Esophagus mucosa (tissue), 1 donor: ENCODE measurements around the gene TMEM131L. TPM values are rescaled to one million over a fixed set of nuclear protein-coding genes. Genes with fewer than 3 reads are reported as not detected.

Experiments used
- ATAC-seq: fragments of 200-7000 bp; cut with Tn5 transposase; one replicate; pipeline ENCODE4 v1.9.1; 2020
- total RNA-seq: library from RNA; stranded (reverse); gene quantifications from one replicate; pipeline ENCODE4 v1.2.4, GENCODE V29; 2023
- donor health status: DM: yes; HTN: yes; CAD: no.

TMEM131L gene
- total RNA-seq, 1 donor from 2014 or later = 14.7 TPM

DNA sequence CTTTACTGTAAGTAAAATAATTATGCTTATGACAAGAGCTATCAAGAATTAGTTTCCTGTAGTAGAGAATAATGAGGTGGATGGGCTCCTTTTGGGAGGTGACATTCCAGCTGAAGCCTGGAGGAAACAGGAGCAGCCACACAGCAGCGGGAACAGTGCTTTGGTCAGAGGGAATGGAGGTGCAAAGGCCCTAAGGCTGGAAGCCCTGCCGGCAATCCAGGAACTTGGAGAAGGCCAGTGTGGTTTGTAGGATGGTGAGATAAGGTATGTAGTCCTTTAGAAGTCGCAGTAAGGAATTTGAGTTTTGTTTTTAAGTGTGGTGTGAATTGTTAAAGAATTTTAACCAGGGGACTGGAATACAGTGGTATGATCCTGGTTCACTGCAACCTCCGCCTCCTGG, 8.1 kb downstream of the TMEM131L start:
- ATAC-seq = no peak

DNA sequence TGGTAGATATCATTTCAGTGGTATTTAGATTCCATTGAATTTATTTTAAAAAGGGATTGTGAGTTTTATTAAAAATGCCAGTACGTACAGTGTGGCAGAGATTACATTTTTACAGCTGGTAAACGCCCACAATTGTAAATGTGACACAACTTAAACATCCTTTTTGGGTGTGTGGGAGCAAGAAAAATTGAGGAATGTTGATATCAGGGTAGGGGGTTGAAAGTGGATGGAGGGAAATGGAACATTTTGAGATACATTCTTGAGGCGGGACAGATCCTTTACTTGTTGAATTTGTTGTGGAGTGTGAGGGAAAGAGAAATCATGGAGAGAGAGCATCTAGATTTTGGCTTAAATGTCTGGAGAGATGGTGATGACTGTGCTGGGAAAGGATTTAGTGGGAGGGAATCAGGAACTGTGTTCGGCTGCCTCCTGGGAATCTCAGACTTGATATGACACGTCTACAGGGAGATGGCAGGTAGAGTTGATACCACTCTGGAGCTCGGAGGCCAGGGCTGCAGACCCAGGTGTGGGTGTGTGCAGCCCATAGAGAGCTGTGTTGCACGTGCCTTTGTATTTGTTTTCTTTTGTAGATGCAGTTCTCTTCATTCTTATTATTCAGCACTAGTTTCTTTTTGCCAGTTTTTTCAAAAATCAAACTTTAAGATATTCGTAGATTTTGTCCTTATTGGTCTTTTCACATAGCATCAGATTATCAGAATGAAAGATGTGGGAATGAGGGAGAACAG, 10.8 kb downstream of the TMEM131L start:
- ATAC-seq = peak; percentile 21

DNA sequence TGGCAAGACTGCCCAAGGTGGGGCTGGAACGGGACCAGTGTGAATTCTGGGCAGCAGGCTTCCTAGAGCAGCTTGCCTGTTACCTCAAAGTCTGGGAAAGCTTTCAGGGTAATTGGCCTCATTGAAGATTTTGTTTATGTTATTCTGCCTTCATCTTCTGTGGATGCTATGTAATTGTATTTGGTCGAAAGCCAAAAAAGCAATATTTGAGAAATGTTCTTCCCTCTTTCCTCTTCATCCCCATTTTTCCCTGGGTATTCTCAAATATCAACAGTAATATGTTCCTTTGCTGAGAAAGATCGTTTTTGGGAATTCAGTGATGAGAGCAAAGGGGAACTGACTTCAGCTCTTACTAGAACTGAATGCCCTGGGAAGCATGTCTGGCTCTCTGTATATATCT, 12.9 kb downstream of the TMEM131L start:
- ATAC-seq = no peak

DNA sequence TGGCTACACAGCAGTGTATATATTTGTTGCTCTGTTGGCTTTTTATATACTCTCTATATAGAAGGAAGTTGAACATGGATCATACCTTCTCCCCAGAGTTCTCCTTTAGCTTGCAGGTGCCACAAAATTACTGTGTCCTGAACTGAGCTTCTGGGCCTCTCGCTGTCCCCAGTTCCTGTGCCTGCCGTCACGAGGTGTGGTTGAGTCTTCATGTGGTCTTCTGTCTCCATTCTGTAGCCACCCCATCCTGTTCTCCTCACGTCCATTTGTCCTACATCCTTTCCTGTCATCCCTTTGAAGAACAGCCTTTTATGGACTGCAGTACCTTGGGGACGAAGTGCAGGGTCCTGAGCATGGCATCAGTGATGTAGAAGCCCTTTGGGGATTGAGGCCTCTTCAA, 14.5 kb downstream of the TMEM131L start:
- no peak for ATAC-seq

DNA sequence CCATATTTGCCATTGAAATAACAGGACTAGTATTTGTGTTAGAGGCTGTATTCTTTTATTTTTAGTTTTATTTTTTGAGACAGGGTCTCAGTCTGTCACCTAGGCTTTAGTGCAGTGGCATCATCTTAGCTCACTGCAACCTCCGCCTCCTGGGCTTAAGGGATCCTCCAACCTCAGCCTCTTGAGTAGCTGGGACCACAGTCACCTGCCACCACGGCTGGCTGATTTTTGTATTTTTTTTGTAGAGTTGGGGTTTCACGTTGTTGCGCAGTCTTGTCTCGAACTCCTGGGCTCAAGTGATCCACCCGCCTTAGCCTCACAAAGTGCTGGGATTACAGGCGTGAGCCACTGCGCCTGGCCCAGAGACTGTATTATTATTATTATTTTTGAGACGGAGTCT, 15.3 kb downstream of the TMEM131L start:
- ATAC-seq = no peak

DNA sequence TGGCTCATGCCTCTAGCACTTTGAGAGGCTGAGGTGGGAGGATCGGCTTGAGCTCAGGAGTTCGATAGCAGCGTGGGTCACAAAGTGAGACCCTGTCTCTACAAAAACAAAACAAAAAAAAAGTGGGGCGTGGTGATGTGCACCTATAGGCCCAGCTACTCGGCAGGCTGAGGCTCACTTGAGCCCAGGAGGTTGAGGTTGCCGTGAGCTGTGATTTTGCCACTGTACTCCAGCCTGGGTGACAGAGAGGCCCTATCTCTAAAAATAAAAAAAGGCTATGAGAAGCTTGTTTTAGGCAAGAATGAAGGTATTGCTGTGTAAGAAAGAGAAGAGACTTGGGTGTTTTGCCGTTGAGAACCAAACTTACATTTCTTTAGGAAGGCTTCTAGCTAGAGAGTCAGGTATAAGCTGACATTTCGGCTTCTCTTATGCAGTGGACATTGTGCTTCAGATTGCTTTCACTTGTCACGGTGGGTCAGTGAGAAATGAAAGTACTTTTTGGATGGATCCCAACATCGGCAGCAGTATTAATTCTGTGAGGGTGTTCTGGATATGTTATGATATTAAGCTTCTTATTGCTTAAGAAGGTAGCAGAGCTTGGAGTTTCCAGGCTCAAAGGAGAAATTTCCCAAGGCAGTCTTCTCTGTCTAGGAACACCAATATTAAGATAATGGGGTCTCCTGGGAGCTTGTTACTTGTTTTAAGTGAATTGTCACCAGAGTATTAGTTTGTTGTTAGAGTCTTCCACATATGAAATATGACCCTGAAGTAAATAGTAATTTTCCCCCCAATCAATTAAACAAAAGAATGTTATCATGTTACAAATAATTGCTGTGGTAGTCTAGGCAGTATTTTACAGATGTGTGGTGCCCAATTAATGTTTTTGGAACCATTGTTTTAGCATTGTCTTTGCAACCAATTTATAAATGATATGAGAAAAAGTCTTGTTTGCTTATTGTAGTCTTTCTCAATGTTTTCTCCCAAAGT, 17.6 kb downstream of the TMEM131L start:
- no peak for ATAC-seq

DNA sequence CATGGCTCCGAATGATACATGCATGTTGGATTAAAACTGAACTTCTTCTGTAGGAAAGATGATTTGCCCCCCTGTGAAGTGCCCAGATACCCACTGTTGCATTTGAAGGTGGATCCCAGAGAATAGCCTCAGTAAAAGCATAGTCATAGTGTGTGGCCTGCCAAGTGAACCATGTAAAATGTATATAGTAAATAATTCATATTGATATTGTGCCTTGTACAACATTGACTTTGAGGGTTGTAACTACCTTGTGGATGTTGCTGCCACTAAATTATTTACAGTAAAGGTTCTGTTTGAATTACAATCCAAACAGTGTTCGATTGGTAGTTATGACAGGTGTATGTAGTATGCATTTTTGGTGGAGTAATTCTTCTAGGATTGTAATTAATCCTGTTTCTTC, 19.2 kb downstream of the TMEM131L start:
- no peak for ATAC-seq

DNA sequence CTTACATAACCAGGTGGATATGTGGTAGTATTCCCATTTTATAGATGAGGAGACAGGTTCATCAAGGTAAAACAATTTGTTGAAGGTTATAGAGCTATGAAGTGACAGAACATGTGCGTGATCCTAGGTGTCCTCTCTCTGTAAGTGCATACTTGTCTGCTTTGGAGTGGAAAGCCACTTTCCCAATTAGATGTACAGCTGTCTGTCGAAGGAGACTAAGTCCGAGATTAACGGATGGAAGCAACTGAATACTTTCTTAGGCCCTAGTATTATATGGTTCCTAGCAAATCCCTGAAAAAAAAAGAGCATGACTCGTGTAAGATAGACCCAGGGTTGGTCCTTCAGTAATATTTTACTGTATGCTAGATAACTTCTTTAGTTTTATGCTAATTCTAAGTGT, 19.7 kb downstream of the TMEM131L start:
- ATAC-seq = no peak

DNA sequence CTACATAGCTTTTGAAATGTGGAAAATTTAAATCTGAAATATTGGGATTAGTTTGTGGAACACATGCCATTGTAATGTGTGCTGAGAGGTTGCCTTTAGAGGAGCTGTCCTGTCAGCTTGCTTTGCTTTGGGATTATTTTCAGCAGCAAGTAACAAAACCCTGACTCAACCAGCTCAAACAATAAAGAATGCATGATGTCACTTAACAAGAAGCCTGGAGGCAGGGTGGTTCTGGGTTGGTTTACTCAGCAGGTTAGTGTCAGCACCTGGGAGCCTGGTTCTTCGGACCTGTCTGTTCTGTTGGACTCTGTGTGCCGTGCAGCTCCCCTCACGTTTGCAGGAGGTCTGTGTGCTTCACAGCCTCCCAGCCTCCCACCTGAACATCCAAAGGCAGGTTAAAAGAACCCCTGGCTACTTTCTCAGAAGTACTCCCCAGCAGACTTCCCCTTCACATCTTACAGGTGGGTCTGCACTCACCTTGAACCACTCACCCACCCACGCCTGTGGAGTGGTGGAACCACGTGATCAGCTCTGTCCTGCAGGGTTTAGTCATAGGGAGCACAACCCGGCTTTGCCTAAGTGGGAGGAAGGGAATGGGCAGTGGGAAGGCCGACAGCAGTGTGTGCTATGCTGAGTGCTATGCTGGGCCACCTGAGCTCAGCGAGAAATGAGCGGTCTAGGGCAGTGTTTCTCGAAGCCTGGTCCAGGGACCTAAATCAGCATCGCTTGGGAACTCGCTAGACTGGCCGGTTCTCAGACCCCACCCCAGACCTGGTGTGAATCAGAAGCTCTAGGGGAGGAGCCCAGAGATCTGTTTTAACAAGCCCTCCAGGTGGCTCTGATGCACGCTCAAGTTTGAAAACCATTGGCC, 20.4 kb downstream of the TMEM131L start:
- ATAC-seq = peak; percentile 93

DNA sequence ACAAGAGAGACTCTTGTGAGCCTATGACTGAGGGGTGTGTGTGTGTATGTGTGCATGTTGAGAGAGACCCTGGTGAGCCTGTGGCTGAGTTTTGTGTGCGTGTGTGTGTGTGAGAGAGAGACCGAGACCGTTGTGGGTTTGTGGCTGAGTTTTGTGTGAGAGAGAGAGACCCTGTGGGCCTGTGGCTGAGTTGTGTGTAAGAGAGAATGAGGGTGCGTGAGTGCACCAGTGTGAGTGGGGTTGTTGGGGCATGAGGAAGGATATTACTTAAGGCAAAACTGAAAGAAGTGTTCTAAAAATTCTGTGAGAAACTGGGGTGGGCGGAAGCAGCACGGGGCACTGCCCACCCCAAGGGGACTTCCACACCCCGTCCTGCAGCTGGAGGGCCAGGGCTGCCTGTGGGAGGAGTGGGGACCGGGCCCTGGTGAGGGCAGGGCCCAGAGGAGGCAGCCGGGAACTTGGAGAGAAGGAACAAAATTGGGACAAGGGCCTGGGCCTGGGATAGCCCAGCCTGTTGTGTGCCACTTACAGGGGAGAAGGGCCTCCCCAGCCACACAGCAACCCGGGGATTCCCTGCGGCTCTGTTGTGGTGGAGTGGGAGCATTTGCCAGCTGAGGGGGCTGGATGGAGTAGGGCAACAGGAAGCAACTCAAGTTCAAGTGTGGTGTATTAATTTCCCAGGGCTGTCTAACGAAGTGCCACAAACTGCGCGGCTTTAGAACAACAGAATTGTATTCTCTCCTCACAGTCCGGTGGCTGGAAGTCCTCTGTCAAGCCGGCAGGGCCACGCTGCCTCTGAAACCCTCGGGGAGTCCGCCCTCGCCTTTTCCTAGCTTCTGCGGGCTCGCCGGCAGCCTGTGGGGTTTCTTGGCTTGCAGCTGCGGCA, 22.1 kb downstream of the TMEM131L start:
- ATAC-seq = no peak

DNA sequence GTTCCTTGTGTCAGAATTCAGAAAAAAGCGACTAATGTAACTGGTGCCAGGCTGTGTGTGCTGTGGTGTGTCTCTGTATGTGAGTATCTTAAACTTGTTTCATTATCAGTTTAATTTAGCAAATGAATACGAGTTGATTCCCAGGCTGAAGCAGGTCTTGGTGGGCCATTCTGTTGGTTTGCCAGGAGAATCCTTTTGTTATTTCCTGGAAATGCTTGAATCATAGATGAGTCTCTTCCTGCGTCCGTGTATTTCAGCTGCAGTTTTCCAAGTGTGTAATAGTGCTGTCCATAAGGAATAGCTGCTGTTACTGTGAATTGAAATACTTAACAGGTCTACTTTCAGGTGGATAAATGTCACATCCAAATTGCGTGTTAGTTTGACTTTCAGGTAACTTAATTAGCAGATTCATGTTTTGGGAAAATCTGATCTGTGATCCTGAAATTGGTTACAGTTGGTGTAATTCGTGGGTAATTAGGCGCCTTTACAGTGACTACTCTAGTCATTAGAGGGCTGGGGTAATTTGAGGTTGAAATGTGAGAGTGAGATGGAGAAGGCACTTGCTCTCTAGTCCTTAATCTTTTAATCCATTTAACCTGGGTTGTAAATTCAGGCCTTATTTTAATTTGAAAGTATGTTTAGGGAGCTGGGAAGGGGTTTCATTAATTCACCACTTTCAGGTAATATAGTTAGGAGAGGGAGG, 23.8 kb downstream of the TMEM131L start:
- no peak for ATAC-seq

DNA sequence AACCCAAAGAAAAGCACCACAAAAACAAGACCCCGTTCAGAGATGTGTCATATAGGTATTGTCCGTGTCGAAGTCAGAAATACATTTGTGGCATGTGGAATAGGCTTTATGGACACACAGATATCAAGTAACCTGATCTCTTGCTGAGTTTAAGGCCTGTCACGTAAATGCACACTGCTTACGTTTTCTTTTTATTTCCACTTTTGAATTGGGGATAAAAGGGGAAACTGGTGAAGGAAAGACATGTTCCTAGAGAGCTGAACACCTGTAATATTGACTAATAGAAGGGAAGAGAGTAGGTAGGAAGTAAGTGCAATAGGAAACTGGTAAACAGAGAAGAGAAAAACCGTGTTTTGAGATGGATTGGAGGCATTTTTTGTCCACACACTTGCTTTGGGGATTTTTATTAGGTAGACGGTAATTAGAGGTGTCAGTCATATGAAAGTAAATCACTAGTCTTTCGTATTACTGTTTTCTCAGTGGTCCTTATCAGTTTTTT, 24.9 kb downstream of the TMEM131L start:
- no peak for ATAC-seq

DNA sequence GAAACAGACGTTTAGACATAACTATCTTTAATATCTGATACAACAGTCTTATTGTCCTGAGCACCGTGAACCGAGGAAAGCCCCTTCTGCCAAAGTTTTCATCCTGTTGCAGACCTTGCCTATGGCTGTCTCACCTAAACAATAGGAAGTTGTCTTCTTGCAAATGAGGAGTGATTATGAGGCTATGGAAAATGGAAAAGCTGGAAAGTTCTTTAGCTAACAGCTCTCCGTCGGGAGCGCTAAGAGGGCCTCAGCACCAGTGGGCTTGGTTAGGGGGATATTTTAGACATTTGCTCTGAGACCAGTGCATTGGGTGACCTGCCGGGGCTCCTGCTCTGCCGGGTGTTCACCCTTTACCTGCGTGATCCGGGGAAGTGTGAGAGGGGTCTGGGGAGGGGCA, 28.4 kb downstream of the TMEM131L start:
- no peak for ATAC-seq

DNA sequence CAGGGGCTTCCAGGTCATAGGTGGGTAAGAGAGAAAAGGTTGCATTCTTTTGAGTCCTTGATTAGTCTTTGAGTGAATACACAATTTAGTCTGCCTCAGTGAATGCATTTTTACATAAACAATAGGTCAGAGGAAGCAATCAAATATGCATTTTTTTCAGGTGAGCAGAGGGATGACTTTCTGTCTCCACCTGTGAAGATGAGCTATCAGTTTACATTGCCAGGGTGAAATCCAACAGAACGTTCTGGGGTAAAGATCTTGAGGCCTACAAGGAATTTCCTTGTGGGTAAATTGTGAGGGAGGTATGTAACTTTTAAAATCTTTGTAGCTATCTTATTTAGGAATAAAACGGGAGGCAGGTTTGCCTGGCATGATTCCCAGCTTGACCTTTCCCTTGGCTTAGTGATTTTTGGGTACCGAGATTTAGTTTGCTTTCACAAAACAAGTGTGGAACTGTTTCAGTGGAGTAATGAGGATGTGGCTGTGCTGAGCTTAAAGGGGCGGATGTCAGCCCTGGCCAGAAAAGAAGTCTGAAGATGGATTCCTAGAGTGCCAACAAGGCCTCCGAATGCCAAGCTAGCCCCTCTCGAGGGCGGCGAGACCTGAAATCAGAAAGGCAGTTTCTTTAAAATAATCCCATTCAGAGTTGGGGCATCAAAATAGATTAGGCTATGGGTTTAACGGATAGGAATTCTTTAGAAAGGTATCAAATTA, 29.5 kb downstream of the TMEM131L start:
- ATAC-seq = no peak

DNA sequence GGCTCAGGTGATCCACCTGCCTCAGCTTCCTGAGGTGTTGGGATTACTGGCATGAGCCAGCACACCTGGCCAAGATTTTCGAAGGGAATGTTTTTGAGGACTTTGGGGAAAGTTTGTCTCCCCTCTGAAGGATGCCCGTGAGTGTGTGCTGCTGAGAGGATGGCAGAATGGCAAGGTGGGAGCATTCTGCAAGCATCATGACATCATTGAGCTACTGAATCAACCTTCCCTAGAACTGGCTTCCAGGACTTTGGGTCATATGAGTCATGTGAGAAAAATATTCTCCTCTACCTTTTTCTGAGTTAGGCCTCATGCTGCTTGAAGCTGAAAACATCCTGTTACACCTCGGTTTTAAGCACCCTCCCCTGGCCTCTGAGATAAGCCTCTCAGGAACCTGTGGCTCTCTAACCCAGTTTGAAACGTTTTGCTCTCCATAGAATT, 31.0 kb downstream of the TMEM131L start:
- ATAC-seq = peak; percentile 41

DNA sequence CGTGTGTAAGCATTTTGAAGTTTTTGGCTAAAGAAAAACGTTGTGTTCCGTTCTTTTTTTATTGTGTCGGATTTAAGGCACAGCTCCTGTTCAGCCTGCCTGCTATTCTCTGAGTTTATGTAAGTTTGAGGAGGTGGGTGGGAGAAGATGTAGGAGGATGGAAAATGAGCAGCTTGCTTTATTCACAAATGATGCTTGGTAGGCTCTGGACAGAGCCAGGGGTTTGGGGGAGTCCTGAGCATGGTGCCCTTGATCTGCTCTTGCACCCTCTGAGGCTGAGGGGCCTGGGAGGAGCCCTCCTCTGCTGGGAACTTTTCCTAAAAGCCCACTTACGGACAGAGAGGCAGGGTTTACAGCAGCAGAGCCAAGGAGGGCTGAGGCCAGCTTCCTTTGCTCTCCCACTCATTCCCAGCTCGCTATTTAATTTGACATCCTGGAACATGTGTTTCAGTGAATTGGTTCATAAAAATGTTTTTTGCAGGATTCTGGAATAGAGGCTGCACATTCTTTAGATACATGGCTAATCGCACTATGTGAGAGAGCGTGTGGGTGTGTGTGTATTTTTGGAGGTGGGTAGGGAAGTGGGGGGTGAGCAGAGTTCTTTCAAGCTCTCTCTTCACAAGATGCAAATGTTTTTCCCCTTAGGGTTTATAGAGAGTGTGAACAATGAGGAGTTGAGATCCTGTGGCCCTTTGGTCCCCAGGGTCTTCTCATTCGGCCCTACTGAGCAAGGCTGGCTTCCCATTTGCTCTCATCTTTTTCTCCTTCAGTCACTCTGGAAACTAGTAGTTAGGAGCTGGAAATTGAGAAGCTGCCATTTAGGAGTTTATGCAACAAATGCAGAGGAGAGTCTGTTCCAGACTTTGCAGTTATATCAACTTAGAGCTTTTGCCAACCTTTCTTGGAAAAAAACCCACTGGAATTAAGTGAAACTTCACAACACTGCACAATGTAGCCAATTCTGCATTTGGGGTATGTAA, 32.1 kb downstream of the TMEM131L start:
- ATAC-seq = no peak

DNA sequence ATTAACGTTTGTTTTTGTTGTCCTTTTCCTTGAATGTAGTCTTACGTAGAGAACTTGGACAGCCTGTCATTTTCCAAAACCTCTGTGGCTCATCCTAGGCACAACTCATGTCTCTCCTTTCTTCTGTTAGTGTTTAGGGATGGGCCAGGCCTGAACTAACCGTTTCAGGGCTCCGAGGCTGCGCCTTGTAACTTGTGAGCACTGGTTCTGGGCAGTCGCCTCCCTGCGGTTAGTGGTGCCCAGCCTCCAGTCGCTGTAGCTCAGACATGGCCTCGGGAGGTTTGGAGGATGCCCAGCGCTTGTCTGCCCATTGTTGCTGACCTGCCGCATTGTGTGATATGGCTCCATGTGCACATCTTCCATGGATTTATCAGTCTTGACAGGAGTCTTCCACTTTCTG, 32.8 kb downstream of the TMEM131L start:
- ATAC-seq = no peak

DNA sequence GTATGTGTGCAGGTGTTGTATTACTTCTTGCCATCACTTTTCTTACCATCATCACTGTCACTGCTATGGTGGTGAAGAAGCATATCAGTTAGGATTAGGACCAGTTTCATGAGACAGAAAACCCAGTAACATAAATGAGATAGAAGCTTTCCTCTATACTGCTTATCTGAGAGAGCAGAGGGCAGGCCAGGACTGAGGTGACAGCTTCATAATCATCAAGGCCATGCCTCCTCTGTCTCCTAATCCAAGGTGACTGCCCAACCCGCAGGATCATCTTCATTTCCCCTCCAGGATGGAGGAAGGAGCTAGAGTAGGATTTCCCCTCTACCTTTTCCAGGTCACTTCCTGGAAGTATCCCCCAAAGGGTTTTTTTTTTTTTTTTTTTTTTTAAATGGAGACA, 35.4 kb downstream of the TMEM131L start:
- ATAC-seq = no peak

DNA sequence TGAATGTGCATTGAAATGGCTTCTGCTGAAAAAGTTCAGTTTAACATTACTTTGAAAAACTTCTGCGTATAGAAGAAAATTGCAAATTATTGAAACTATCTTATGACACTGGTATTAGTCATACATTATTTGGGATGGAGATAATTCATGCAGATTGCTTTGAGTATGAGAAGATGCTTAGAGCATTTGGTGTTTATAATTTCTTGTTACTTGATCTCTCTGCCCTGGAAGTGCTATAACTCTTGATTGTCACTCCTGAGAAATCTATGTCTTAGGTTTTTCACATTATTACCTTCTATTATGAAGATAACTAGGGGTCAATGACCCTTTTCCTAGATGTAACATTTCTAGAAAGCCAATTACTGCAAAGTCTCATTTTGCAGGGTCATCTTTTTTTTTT, 36.4 kb downstream of the TMEM131L start:
- ATAC-seq = no peak
